ENCODE results near the gene GPX3.

- TF ChIP-seq, protein P1, sequence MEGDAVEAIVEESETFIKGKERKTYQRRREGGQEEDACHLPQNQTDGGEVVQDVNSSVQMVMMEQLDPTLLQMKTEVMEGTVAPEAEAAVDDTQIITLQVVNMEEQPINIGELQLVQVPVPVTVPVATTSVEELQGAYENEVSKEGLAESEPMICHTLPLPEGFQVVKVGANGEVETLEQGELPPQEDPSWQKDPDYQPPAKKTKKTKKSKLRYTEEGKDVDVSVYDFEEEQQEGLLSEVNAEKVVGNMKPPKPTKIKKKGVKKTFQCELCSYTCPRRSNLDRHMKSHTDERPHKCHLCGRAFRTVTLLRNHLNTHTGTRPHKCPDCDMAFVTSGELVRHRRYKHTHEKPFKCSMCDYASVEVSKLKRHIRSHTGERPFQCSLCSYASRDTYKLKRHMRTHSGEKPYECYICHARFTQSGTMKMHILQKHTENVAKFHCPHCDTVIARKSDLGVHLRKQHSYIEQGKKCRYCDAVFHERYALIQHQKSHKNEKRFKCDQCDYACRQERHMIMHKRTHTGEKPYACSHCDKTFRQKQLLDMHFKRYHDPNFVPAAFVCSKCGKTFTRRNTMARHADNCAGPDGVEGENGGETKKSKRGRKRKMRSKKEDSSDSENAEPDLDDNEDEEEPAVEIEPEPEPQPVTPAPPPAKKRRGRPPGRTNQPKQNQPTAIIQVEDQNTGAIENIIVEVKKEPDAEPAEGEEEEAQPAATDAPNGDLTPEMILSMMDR (IDR thresholded peaks at IDR 0.05): no peak
- no peak for TF ChIP-seq POLR2A (IDR thresholded peaks at IDR 0.05)
Observed at GRCh38 chr5:151075698-151076331, 55.4 kb downstream of the GPX3 start.
